HG02884 (cell line): Measurements from ENCODE around the gene ANKDD1B.
"Not testable (repeated sequence)": the region's sequence is repeated elsewhere in the genome, so short reads cannot be mapped to it uniquely, and the experiment has no call there.

Experiments used
- ATAC-seq: cut with Tn5 transposase; IDR thresholded peaks from one replicate; pipeline ENCODE4 v1.9.1; 2021; ENCODE audit warnings: mild to moderate bottlenecking, moderate library complexity; ENCODE audit not compliant: unreplicated experiment

Gene ANKDD1B

DNA sequence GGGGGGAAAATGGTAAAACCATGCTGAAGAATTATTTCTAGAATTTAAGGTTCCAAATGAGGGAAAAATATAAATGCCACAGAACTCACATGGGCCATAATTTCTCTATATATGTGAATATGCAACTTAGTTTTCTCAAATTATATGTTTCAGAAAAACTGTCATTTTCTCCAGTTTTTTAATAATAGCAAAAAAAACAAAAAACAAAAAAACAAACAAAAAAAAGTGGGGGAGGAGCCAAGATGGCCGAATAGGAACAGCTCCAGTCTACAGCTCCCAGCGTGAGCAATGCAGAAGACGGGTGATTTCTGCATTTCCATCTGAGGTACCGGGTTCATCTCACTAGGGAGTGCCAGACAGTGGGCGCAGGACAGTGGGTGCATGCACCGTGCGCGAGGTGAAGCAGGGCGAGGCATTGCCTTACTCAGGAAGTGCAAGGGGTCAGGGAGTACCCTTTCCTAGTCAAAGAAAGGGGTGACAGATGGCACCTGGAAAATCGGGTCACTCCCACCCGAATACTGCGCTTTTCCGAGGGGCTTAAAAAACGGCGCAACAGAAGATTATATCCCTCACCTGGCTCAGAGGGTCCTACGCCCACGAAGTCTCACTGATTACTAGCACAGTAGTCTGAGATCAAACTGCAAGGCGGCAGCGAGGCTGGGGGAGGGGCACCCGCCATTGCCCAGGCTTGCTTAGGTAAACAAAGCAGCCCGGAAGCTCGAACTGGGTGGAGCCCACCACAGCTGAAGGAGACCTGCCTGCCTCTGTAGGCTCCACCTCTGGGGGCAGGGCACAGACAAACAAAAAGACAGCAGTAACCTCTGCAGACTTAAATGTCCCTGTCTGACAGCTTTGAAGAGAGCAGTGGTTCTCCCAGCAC, 84.5 kb downstream of the ANKDD1B start:
- ATAC-seq = not testable (repeated sequence)

DNA sequence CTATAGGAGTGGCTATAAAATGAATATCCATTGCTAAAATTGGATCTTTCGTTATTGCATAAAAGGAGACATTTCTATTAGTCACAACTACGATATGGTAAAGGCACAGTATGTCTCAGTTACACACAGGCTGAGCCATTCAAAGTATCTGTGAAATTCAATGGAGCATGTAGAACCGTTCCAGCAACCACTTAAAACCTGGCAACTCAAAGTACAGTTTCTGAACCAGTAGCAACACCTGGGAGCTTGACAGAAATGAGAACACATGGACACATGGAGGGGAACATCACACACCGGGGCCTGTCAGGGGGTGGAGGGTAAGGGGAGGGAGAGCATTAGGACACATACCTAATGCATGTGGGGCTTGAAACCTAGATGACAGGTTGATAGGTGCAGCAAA, 90.6 kb downstream of the ANKDD1B start:
- no peak for ATAC-seq

DNA sequence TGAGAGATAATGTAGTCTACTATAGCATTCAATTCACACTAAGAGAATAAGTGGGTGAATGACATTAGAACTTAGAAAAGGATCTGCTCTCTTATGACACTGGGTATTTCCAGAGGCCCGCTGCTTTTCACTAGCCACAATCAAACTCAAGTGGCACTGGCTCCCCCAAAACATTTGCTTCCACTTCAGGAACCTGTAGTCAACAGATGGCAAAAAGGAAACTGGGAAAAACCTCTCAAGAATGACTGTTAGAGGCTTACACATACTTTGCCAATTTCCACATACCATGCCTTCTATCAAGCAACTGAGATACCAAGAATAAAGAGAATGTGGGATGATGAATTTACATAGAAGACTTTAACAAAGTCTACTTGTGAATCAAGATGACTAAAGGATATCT, 94.8 kb downstream of the ANKDD1B start:
- ATAC-seq = no peak

DNA sequence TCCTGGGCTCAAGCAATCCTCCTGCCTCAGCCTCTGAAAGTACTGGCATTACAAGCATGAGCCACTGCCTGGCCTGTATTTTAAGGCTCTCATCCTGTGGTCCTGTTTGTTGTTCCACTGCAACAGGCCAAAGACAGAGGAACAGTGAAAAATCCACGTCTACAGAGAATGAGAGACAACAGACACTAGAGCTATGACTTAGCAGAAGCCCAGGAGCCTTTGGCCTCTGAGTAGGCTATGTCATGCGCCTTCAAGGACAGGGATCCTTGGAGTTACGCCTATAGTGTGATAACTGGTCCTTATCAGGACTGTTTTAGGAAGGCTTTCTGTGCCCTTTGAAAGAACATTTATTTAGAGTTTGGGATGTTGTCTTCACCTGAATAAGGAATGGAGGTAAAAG, 95.5 kb downstream of the ANKDD1B start:
- ATAC-seq = no peak

DNA sequence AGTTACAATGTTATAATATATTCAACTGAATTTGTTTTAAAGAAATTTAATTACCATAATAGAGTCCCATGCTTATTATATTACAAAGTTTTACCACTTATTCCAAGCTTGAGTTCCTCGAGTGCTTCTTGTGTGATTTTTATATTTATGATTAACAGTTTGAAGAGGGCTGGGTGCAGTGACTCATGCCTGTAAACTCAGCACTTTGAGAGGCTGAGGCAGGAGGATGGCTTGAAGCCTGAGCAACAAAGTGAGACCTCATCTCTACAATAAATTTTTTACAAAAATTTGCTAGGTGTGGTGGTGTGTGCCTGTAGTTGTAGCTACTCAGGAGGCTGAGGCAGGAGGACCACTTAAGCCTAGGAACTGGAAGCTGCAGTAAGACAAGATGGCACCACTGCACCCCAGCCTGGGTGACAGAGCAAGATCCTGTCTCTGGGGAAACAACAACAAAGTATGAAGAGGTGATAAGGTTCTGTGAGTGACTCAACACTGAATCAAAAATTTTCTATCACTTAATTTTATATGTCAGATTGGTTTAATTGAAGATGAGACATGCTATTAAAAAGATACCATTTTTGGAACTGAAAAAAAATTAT, 96.8 kb downstream of the ANKDD1B start:
- ATAC-seq = no peak

DNA sequence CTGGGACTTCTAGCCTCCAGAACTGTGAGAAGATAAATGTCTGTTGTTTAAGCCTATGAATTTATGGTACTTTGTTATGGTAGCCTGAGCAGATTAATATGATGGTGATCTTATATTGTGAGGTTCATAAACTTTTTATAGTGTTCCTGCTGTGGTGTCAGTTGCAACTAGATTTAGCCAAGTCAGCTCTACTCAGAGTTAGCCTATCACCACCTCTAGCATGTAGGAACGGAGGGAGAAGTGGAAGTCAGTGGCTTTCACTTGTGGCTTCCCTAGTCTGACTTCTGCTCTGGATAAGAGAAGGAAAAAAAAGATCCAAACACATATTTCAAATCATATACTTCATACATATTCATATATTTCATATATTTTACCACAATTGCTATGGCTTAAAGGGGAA, 99.4 kb downstream of the ANKDD1B start:
- ATAC-seq = no peak

DNA sequence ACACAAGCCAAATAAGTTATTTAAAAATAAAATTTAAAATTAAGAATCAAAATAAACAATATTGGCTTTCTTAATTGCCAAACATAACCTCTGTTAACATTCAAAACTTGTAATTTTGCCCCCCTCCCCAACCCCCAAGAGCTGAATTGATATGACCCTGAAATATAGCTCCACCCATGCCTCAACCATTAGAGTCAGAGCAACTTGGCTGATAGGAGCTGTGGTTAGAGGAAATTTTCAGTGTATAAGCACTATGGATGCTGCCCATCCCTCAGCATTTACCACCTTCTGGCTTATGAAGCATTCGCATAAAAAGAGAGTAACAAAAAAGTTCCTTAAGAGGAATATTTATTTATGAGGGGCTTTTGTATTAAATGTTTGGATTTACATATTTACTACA, 99.9 kb downstream of the ANKDD1B start:
- no peak for ATAC-seq

DNA sequence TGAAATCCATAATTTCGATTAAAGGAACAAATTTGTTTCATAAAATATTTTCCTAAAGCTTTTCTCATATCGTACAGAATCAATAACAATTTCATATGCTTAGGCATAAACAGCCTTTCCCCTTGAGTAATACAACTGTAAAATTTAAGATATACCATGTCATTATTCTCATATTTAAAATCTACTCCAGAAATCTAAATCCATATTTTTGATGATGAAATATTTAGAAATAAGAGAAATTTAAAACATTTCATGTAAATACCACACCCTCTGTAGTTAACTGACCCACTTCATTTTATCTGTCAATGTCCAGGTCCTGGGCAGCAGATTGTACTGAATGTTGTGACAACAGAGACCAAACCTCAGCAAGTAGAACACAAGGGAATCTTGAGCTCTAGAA, 100.8 kb downstream of the ANKDD1B start:
- ATAC-seq = no peak

DNA sequence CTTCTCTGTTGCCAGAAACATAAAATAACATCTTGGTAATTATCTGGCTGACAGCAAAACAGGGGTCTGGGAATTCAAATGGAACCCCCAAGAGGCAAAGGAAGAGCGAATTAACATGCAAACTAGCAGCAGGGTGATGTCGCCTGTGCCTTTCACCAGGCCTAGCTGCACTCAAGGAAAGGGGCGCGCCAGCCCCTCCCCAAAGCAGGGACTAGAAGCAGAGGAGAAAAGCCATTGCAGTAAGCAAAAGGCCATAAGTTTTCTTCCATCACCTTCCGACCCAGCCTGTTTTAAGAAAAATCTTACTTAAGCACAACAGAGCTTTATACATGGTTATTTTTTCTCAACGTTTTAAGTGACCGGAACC, 105.4 kb downstream of the ANKDD1B start:
- ATAC-seq = peak; percentile 17

DNA sequence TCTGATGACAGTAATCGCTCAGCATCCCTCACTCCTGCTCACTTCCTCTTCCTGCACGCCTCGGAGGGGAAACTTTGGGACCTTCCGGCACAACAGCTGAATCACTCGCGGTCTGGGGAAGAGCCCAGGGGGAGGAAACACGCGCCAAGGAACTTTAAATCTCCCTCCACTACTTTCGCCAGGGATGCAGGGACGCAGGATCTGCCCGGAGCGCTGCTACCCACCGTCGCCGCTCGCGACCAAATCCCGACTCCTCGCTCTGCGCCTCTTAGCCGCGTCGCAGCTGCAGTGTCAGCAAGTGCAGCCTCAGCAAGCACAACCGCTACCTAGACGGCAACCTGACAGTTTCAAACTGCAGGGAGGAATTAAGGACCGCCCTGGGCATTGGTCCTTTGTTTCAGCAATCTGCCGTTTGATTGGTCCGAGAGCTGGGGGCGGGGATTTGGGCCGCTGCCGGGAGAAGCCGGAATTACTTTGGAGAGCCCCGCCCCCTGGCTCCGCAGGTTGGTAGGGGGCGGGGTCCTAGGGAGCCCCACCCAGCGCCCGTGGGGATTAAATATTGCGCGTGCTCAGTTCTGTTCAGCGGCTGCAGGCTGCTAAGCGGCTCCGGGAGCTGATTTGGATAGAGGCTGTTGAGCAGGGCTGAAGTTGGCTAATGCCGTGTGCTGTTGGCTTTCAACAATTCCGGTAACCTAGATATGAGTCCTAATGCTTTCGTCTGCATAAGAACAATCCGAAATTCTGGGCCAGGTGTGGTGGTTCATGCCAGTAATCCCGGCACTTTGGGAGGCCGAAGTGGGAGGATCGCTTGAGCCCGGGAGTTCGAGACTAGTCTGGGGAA, 106.0 kb downstream of the ANKDD1B start, which contains the start of gene POC5:
TSS of gene POC5 (minus strand) at position 356 of the 841 bp plus-strand sequence. CDS start 4,500 bp downstream, outside the sequence.
- peak; percentile 94 for ATAC-seq

DNA sequence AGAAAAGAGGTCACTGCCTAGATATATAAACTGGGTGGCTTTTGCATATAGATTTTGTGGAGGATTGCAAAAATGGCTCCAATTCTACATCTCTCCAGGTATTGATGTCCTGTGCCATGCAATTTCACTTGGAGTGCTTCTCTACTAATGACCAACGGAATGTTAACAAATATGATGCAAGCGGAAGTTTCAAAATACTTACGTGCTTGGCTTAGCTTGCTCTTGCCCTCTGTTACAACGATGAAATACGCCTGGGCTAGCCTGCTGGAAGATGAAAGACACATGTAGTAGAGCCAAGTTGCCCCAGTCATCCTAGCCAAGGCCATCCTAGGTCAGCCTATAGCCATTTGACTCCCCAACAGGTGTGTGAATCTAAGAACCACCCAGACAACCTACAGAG, 109.6 kb downstream of the ANKDD1B start:
- no peak for ATAC-seq
